GM13976 (cell line): Measurements from ENCODE around the gene ACO1.

Experiments used
- DNase-seq: peaks from one replicate; pipeline ENCODE4 v3.0.0; 2012; ENCODE audit warnings: low spot score
- CTCF ChIP-seq: IDR thresholded peaks from 2 replicates; pipeline ENCODE4 v1.5.1; 2012; ENCODE audit warnings: borderline replicate concordance, mild to moderate bottlenecking; ENCODE audit not compliant: insufficient read depth; ENCODE audit errors: extremely low read depth, missing control alignments, control extremely low read depth
- in situ Hi-C: fragments of 300-500 bp; cut with MboI; formaldehyde crosslinking; loops from one replicate; pipeline ENCODE4 v1.12.0; 2022; ENCODE audit warnings: low sequenced_read_pairs, mixed read lengths, inconsistent platforms; ENCODE audit not compliant: unreplicated experiment

ACO1 gene

GRCh38 chr9:32411753-32412152 lies 27.3 kb downstream of the ACO1 start:
- no peak for TF ChIP-seq CTCF
- no peak for DNase-seq
- in situ Hi-C loops = no loop called here

DNA sequence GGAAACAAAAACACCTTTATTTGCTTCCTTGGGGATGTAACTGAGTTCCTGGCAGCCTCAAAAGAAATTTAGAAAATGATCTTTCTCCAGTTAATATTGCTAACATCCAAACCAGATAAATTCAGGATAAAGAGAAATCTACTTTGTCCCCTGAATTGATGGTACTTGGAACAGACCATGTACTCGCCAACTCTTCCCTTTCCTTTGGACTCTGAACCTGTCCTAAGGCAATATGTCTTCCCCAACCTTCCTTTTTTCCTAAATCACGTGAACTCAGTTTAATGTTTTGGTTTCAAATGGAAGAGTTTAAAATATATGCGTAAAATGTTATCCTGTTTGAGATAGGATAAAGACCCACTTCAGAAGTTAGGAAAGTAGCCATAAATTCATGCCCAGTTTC lies 28.0 kb downstream of the ACO1 start:
- in situ Hi-C loops = no loop called here
- DNase-seq = no peak
- no peak for TF ChIP-seq CTCF

DNA sequence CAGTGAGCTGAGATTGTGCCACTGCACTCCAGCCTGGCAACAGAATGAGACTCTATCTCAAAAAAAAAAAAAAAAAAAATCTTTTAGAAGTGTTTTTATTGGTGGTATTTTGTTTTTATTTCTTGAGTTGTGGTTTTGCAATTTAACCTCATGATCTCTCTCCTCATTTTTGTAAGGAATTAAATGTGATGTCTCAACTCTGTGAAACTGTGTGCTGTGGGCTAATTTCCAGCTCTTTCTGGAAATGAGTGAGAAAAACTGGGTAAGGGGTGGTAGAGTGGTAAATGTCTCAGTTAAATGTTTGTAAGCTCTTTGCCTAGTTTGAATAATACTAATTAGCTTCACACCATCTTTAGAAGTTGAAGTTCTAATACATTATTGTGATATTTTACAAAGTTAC lies 29.0 kb downstream of the ACO1 start:
- in situ Hi-C loops = no loop called here
- TF ChIP-seq CTCF = no peak
- no peak for DNase-seq

DNA sequence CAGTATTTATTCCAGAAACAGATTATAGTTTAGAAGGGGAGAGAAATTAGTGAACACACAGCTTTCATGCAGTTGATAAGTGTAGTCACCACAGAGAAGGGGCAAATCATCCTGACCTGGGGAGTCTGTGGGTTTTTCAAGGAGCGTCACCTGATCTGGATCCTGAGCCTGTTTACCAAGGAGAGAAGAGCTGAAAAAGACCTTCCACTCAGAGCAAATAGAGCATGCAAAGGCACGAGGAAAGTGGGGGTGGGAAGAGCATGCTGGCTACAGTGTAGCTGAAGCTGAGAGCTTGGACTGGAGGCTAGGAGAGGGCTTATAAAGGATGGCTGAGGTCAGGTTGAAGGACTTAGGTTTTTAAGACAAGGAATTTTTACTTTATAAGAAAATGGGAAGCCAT lies 30.4 kb downstream of the ACO1 start:
- DNase-seq = no peak
- in situ Hi-C loops = no loop called here
- TF ChIP-seq CTCF = no peak

GRCh38 chr9:32419921-32420320 lies 35.5 kb downstream of the ACO1 start:
- no peak for TF ChIP-seq CTCF
- DNase-seq = no peak
- in situ Hi-C loops = no loop called here

DNA sequence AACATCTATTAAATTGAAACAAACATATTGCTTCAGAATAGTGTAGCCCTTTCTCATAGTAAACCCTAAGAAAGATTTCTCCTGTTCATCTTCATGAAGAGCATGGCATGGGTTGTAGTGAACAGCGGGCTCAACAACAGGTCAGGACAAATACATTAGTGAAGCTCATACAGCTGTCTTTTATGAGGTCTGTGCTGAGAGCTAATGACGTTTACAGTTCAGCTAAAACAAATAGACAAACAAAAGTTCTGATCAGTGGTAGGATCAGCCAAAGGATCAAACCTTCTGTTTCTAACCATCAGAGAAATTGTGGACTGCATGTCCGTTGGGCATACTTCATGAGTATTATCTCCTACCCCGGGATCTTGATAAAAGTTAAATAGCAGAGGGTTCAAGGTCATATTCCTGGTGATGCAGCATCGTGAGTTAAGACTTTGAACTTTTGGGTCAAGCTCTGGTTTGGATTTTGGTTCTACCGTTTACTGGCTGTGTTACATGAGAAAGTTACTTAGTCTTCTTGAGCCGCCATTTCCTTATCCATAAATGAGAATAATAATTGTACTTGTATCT lies 37.9 kb downstream of the ACO1 start:
- DNase-seq = no peak
- in situ Hi-C loops = no loop called here
- TF ChIP-seq CTCF = no peak

- TF ChIP-seq CTCF = no peak
- no peak for DNase-seq
- in situ Hi-C loops = no loop called here
These were observed 38.9 kb downstream of the ACO1 start for GRCh38 chr9:32423371-32423770.
